Keratinocyte (primary cell): Measurements from ENCODE around the gene PDZRN3. TPM values are rescaled to one million over a fixed set of nuclear protein-coding genes. Genes with fewer than 3 reads are reported as not detected.

Experiments
- DNase-seq: peaks from one replicate; pipeline ENCODE4 v3.0.0-alpha.2; 2011; ENCODE audit warnings: low read depth, missing footprints, low spot score
- FAIRE-seq: peaks from 2 replicates; lab custom pipeline; 2011; peaks lifted over from hg19 to GRCh38; lab: Jason Lieb, UNC
- H2AFZ ChIP-seq: 2 replicates; pipeline ENCODE4 v1.6.0; 2012; ENCODE audit warnings: low read length, control low read depth, inconsistent platforms; ENCODE audit not compliant: control insufficient read depth
- H3K27ac ChIP-seq: 2 replicates; pipeline ENCODE4 v1.5.1; 2011; ENCODE audit warnings: low read length; ENCODE audit not compliant: control insufficient read depth, insufficient read depth
- H3K27me3 ChIP-seq: 3 replicates; pipeline ENCODE4 v1.6.0; 2011; ENCODE audit warnings: low read length; ENCODE audit not compliant: control insufficient read depth, insufficient read depth; ENCODE audit errors: extremely low read depth
- H3K36me3 ChIP-seq, 2 experiments: 2 replicates in 1 of 2; 3 replicates in 1 of 2; pipeline ENCODE4 v1.5.1; 2011; ENCODE audit warnings: low read length in 2 of 2, mild to moderate bottlenecking in 1 of 2; ENCODE audit not compliant: control insufficient read depth in 2 of 2, insufficient read depth in 2 of 2; ENCODE audit errors: extremely low read depth in 1 of 2
- H3K4me1 ChIP-seq: 3 replicates; pipeline ENCODE4 v1.5.1; 2011; ENCODE audit warnings: low read length; ENCODE audit not compliant: control insufficient read depth, insufficient read depth; ENCODE audit errors: extremely low read depth
- H3K4me2 ChIP-seq: 3 replicates; pipeline ENCODE4 v1.6.0; 2011; ENCODE audit warnings: low read depth, low read length; ENCODE audit not compliant: control insufficient read depth, insufficient read depth; ENCODE audit errors: extremely low read depth
- H3K4me3 ChIP-seq, 3 experiments: fragments of 200-600 bp in 1 of 3; sonication (generic) in 1 of 3; 2 replicates in 2 of 3; 3 replicates in 1 of 3; pipeline ENCODE4 v1.5.1; 2011 to 2016; ENCODE audit warnings: low read length in 3 of 3, mild to moderate bottlenecking in 3 of 3, control low read depth in 2 of 3, inconsistent platforms in 1 of 3, low read depth in 1 of 3, mixed read lengths in 1 of 3, mixed run types in 1 of 3, moderate library complexity in 1 of 3; ENCODE audit not compliant: control insufficient read depth in 2 of 3, insufficient read depth in 2 of 3; ENCODE audit errors: extremely low read depth in 1 of 3
- H3K79me2 ChIP-seq: 2 replicates; pipeline ENCODE4 v1.6.0; 2012; ENCODE audit warnings: low read length; ENCODE audit not compliant: control insufficient read depth, insufficient read depth
- H3K9ac ChIP-seq: 3 replicates; pipeline ENCODE4 v1.6.0; 2011; ENCODE audit warnings: low read length; ENCODE audit not compliant: control insufficient read depth, insufficient read depth; ENCODE audit errors: extremely low read depth
- H3K9me1 ChIP-seq: 3 replicates; pipeline ENCODE4 v1.6.0; 2011; ENCODE audit warnings: low read length; ENCODE audit not compliant: control insufficient read depth, insufficient read depth; ENCODE audit errors: extremely low read depth
- H3K9me3 ChIP-seq: 2 replicates; pipeline ENCODE4 v1.5.1; 2012; ENCODE audit warnings: low read depth, low read length; ENCODE audit not compliant: control insufficient read depth
- H4K20me1 ChIP-seq: 3 replicates; pipeline ENCODE4 v1.6.0; 2011; ENCODE audit warnings: low read length; ENCODE audit not compliant: control insufficient read depth, insufficient read depth; ENCODE audit errors: extremely low read depth
- EZH2 ChIP-seq: IDR thresholded peaks from one replicate; pipeline ENCODE4 v1.6.1; 2012; ENCODE audit warnings: inconsistent platforms, mild to moderate bottlenecking, low read length, moderate library complexity
- dilution Hi-C: fragments of 300-500 bp; cut with MboI; formaldehyde crosslinking; loops from one replicate; pipeline ENCODE4 v1.7.0; 2020; ENCODE audit warnings: low sequenced_read_pairs; ENCODE audit not compliant: extremely low pct_ligation_motif_present
- polyA plus RNA-seq, 5 experiments: library from polyadenylated mRNA; depleted of rRNA in 3 of 5; stranded (reverse) in 3 of 5; stranded (forward) in 1 of 5; unstranded in 1 of 5; fragments of >200 nt; gene quantifications; 1 replicate in 1 of 5; 2 replicates in 3 of 5; 3 replicates in 1 of 5; pipeline versions ENCODE4 v1.2.1 to v1.2.3, GENCODE V29; 2011 to 2012; ENCODE audit warnings: missing spikeins in 2 of 5, low read depth in 1 of 5, low replicate concordance in 1 of 5
- TF ChIP-seq, protein P1 (sequence below), 3 experiments: IDR thresholded peaks in 1 of 3; conservative IDR thresholded peaks in 1 of 3; optimal IDR thresholded peaks in 1 of 3; 2 replicates in 2 of 3; 3 replicates in 1 of 3; pipeline versions ENCODE3 to v1.5.1; 2011; ENCODE audit warnings: low read length in 3 of 3, mild to moderate bottlenecking in 3 of 3, moderate library complexity in 2 of 3, control low read depth in 1 of 3, inconsistent platforms in 1 of 3; ENCODE audit not compliant: insufficient read depth in 2 of 3; ENCODE audit errors: extremely low read depth in 1 of 3

Gene PDZRN3
- polyA plus RNA-seq, 1 donor (not counting 4 experiments of a cell fraction or from before 2014, with no cell fraction given): not detected

DNA sequence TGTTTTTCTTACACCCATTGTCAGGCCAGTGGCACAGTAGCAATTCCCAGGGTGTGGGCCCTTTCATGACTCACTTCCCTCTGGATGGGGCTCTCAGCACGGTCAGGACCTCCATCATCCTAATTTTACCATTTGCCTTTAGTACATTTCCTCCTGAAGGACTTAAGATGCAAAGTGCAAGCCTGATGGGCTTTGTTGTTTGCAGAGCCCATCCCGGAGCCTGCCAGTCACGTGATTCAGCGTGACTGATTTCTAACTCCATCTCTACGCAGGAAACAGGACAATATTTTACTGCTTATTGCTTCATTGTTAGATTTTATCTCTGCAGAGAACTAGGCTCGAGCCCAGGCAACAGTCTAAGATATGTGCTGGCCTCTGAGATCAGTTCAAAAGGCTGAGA lies 223.7 kb downstream of the PDZRN3 start:
- H3K36me3 ChIP-seq: no peaks in the 10 kb centered on the region
- no peak overlapping the region for H3K4me2 ChIP-seq
- dilution Hi-C loops: no loop called here
- H3K9me3 ChIP-seq: no peaks in the 10 kb centered on the region
- TF ChIP-seq, protein P1, sequence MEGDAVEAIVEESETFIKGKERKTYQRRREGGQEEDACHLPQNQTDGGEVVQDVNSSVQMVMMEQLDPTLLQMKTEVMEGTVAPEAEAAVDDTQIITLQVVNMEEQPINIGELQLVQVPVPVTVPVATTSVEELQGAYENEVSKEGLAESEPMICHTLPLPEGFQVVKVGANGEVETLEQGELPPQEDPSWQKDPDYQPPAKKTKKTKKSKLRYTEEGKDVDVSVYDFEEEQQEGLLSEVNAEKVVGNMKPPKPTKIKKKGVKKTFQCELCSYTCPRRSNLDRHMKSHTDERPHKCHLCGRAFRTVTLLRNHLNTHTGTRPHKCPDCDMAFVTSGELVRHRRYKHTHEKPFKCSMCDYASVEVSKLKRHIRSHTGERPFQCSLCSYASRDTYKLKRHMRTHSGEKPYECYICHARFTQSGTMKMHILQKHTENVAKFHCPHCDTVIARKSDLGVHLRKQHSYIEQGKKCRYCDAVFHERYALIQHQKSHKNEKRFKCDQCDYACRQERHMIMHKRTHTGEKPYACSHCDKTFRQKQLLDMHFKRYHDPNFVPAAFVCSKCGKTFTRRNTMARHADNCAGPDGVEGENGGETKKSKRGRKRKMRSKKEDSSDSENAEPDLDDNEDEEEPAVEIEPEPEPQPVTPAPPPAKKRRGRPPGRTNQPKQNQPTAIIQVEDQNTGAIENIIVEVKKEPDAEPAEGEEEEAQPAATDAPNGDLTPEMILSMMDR (optimal IDR thresholded peaks at IDR 0.05 in 1 of 3, IDR thresholded peaks at IDR 0.05 in 1 of 3, conservative IDR thresholded peaks at IDR 0.05 in 1 of 3; ENCODE audit: extremely low read depth in 1 of 3, insufficient read depth in 2 of 3, low read length in 3 of 3): no peak
- no peak for TF ChIP-seq EZH2
- no peak overlapping the region for H3K4me3 ChIP-seq
- DNase-seq: no peak
- no peaks in the 10 kb centered on the region for H3K4me1 ChIP-seq
- H3K79me2 ChIP-seq: no peaks in the 10 kb centered on the region
- FAIRE-seq: no peak
- H3K9me1 ChIP-seq: no peaks in the 10 kb centered on the region
- H3K9ac ChIP-seq: no peak overlapping the region
- H2AFZ ChIP-seq: no peak overlapping the region
- H3K27ac ChIP-seq: no peak overlapping the region
- no peaks in the 10 kb centered on the region for H3K27me3 ChIP-seq
- no peaks in the 10 kb centered on the region for H4K20me1 ChIP-seq

DNA sequence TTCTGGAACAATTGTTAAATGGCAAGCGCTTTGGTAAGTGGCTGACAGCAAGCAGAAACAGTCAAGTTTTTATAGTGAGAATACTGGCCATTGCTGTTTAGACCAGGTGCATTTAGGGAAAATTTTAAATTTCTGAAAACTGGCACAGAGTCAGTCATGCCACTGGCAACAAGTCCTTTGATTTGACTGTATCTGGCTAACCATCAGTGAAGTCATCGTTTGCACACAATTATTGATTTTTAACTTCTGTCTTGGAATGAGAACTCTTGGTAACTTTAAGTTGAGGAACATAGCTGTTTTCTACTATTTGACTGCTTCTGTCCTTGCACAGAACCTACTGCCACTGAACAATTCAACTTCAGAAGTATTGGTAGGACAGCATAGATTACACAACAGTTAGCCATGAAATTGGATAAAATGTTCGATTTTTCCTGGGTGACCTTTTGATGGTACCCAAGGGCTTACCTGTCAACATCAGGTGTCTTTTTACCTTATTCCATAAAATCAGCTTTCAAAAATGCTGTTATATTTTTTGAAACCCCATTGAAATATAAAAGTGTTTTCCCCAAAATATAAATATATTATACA lies 225.0 kb downstream of the PDZRN3 start:
- Histone ChIP-seq H3K79me2 (no peaks in the 10 kb centered on the region), H3K4me1 (no peaks in the 10 kb centered on the region), H3K27ac (no peak overlapping the region), H2AFZ (no peak overlapping the region), H3K9me1 (no peaks in the 10 kb centered on the region), H4K20me1 (no peaks in the 10 kb centered on the region), H3K36me3 (no peaks in the 10 kb centered on the region), H3K4me3 (no peak overlapping the region), H3K9me3 (no peaks in the 10 kb centered on the region), H3K27me3 (no peaks in the 10 kb centered on the region), H3K9ac (no peak overlapping the region), H3K4me2 (no peak overlapping the region)
- dilution Hi-C loops: no loop called here
- TF ChIP-seq, protein P1 (optimal IDR thresholded peaks at IDR 0.05 in 1 of 3, IDR thresholded peaks at IDR 0.05 in 1 of 3, conservative IDR thresholded peaks at IDR 0.05 in 1 of 3; ENCODE audit: extremely low read depth in 1 of 3, insufficient read depth in 2 of 3, low read length in 3 of 3): no peak
- no peak for TF ChIP-seq EZH2
- no peak for DNase-seq
- no peak for FAIRE-seq
